ENCODE measurements around the gene CUEDC1.

The CUEDC1 gene

DNA sequence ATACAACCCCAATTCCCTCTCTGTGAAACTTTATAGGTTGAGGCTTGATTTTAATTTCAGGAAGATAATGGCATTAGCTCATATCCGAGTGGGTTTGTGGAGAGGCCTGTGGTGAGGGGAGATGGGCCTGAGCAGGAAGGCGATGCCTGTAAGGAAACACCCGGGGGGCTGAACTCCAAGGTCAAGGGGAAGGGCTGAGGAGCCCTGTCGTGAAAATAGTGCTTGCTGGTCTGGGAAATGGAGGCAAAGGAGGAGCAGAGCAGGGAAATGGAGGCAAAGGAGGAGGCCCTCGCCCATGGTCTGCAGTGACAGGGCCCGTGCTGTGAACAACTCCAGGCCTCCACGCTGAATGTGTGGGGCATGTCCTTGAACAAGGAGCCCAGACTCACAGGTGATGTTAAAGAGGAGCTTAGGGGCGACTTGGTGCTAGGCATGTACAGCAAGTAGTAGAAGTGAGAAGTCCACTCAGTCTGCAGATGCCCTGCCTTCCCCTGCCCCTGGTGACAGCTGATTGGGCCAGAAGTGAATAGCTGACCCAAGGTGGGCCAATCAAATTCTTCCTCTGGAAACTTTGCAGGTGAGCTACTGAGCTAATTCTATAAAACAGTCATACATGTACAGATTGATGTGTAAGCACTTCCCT lies 143.5 kb downstream of the CUEDC1 start:
- Histone ChIP-seq H3K4me1 (no peaks in the 10 kb centered on the region), H3K4me3 (no peak overlapping the region), H3K27me3 (ENCODE audit: low read depth) (peaks cover 19% of the 10 kb centered on the region), H3K9me3 (no peaks in the 10 kb centered on the region), H3K36me3 (replicated peaks) (no peaks in the 10 kb centered on the region)
- in situ Hi-C loops (cut with MboI; ENCODE audit: low sequenced_read_pairs) = no loop called here
- DNase-seq (ENCODE audit: low spot score in 2 of 2) = no peak
